ENCODE results near the gene ATP2C1.
A peak's percentile ranks its signal among the peaks of the same experiment; 100 is the strongest.

Gene ATP2C1

DNA sequence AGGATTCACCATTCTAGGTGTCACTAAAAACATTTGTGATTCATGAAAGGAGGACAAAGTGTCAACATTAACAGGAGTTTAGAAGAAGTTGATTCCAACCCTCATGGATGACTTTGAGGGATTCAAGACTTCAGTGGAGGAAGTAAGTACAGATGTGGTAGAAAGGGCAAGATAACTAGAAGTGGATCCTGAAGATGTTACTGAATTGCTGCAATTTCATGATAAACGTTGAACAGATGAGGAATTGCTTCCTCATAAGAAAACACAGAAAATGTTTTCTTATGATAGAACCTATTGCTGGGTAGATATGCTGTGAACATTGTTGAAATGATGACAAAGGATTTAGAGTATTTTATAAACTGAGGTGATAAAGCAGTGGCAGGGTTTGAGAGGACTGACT lies 23.5 kb upstream of the ATP2C1 start:
- H3K4me3 ChIP-seq (ENCODE audit: low read depth, low read length), result no peak overlapping the region
- in situ Hi-C loops (cut with HindIII; ENCODE audit: low sequenced_read_pairs), result loop anchor here (5.0 kb wide), 1 partner anchor 78 kb away; no protein-coding TSS in a partner anchor
- DNase-seq (ENCODE audit: low read depth), result no peak
- TF ChIP-seq, protein P1, sequence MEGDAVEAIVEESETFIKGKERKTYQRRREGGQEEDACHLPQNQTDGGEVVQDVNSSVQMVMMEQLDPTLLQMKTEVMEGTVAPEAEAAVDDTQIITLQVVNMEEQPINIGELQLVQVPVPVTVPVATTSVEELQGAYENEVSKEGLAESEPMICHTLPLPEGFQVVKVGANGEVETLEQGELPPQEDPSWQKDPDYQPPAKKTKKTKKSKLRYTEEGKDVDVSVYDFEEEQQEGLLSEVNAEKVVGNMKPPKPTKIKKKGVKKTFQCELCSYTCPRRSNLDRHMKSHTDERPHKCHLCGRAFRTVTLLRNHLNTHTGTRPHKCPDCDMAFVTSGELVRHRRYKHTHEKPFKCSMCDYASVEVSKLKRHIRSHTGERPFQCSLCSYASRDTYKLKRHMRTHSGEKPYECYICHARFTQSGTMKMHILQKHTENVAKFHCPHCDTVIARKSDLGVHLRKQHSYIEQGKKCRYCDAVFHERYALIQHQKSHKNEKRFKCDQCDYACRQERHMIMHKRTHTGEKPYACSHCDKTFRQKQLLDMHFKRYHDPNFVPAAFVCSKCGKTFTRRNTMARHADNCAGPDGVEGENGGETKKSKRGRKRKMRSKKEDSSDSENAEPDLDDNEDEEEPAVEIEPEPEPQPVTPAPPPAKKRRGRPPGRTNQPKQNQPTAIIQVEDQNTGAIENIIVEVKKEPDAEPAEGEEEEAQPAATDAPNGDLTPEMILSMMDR (IDR thresholded peaks at IDR 0.05; ENCODE audit: low read depth, low read length, missing control alignments), result no peak

DNA sequence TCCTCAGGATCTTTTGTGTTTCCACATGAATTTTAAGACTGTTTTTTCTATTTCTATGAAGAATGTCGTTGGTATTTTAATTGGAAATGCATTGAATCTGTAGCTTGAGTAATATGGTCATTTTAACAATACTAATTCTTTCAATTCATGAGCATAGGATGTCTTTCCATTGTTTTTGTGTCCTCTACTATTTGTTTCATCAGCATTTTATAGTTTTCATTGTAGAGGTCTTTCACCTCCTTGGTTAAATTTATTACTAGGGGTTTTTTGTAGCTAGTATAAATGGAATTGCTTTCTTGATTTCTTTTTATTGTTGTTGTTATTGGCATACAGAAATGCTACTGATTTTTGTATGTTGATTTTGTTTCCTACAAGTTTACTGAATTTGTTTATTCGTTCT lies 17.3 kb upstream of the ATP2C1 start:
- H3K4me3 ChIP-seq (ENCODE audit: low read depth, low read length), result no peak overlapping the region
- DNase-seq (ENCODE audit: low read depth), result no peak
- TF ChIP-seq, protein P1 (IDR thresholded peaks at IDR 0.05; ENCODE audit: low read depth, low read length, missing control alignments), result no peak
- in situ Hi-C loops (cut with HindIII; ENCODE audit: low sequenced_read_pairs), result no loop called here

DNA sequence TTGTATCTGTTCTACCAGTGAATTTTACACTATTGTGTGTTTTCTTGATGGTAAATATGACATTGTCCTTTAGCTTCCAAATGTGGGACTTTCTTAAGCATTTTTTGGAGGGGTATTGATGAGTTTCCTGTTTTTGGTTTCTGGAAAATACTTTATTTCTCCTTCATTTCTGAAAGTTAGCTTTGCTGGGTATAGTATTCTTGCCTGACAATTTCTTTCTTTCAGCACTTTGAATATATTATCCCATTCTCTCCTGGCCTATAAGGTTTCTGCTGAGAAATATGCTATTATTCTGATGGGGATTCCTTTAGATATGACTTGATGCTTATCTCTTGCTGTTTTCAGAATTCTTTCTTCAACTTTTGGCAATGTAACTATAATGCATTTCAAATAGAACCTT lies 15.4 kb upstream of the ATP2C1 start:
- H3K4me3 ChIP-seq (ENCODE audit: low read depth, low read length), result no peak overlapping the region
- TF ChIP-seq, protein P1 (IDR thresholded peaks at IDR 0.05; ENCODE audit: low read depth, low read length, missing control alignments), result no peak
- in situ Hi-C loops (cut with HindIII; ENCODE audit: low sequenced_read_pairs), result no loop called here
- DNase-seq (ENCODE audit: low read depth), result no peak

DNA sequence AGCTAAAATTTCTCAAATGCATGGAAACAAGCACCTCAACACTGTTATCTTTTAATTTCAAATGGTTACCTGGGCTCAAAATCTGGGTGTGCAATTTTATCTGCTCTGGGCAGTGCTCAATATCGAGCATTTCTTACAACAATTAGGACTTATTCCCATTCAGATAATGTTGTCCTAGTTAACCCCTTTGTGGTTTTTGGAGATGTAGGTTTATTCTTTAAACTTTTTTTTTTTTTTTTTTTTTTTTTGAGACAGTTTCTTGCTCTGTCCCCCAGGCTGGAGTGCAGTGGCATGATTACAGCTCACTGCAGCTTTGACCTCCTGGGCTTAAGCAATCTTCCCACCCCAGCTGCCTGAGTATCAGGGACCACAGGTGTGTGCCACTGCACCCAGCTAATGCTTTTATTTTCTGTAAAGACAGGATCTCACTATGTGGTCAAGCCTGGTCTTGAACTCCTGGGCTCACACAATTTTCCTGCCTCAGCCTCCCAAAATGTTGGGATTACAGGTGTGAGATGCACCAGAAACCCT lies 4.4 kb upstream of the ATP2C1 start:
- TF ChIP-seq, protein P1 (IDR thresholded peaks at IDR 0.05; ENCODE audit: low read depth, low read length, missing control alignments), result no peak
- H3K4me3 ChIP-seq (ENCODE audit: low read depth, low read length), result no peak overlapping the region
- no peak for DNase-seq (ENCODE audit: low read depth)
- in situ Hi-C loops (cut with HindIII; ENCODE audit: low sequenced_read_pairs), result no loop called here

DNA sequence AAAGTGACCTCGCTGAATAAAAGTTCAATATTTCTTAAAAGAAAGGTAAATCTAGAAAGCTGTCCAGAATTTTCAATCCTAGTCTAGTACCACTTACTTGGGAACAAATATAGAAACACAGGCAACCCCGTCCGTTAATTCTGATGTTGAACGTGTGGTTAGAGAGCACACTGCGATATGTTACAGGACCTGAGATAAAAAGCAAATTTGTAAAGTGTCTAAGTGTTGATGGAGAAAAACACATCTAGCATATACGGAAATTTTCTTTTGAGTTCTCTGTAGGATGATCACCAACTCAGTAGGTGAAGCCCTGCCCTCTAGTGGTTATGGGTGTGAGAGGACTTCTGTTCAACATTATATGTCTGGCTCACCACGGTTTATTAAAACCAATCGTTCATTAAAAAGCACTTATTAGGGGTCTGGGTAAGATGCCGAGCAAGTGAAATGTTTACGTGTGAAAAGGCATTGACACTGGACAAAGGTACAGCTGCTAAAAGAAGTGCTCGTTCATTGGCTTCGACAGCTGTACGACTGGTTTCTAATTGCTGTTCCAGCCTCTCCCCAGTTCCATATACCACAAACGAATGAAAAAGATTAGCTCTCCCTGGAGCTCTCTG lies 1.0 kb upstream of the ATP2C1 start:
- peak; percentile 73 for DNase-seq (ENCODE audit: low read depth)
- peak overlapping the region; percentile 82 for H3K4me3 ChIP-seq (ENCODE audit: low read depth, low read length)
- in situ Hi-C loops (cut with HindIII; ENCODE audit: low sequenced_read_pairs), result no loop called here
- TF ChIP-seq, protein P1 (IDR thresholded peaks at IDR 0.05; ENCODE audit: low read depth, low read length, missing control alignments), result peak; percentile 78

DNA sequence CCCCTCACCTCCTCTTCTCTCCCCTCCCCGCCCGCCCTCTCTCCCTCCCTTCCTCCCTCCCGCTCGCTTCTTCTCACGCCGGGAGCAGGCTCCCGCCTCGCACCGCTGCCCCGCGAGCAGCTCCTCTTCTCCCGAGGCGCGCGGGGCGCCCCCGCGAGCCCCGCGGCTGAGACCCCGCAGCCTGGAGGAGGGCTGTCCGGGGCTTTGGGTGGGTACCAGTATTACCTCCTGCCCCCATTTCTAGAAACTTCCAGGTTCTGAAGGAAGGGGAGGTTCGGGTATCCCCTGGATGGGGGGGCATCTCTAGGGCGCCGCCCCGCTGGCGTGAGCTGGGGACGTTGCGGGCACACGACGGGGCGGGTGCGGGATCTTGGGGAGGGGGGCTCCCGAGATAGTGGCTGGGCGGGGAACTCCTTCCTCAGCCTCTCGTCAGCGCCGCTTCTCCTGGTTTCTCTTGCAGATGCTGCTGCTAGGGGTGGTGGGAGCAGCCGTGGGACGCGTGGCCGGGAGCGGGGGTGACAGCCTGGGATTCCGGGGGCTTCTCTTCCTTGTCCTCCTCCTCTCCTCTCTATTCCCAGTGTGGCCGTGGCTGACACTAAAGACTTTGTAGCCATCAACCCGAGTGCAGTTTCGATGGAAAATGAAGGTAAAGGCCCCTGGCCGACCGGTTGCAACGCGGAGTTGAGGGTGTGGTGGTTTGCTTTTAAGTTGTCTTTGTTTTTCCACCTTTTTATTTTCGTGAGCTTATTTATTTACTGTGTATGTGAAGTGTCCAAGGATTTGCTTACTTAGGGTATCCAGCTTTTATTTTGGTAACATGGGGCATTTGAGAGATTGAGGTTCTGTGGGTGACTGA lies 474 bp downstream of the ATP2C1 start:
- DNase-seq (ENCODE audit: low read depth), result no peak

More for the DNA sequence above, 474 bp downstream of the ATP2C1 start:
- in situ Hi-C loops (cut with HindIII; ENCODE audit: low sequenced_read_pairs), result no loop called here
- TF ChIP-seq, protein P1 (IDR thresholded peaks at IDR 0.05; ENCODE audit: low read depth, low read length, missing control alignments), result no peak
- H3K4me3 ChIP-seq (ENCODE audit: low read depth, low read length), result peak overlapping the region; percentile 82
